Lung (tissue), 12 donors: ENCODE data around the gene PIK3AP1. TPM values are rescaled to one million over a fixed set of nuclear protein-coding genes. Genes with fewer than 3 reads are reported as not detected.

ENCODE experiments used
- ATAC-seq: fragments of 200-7000 bp; cut with Tn5 transposase; one replicate; pipeline ENCODE4 v1.9.1; 2020; ENCODE audit warnings: moderate number of reproducible peaks; ENCODE audit not compliant: insufficient read depth, low FRiP score
- DNase-seq, 3 donors: peaks; one replicate each; pipeline ENCODE4 v3.0.0-alpha.2; 2013 to 2017
- H3K27ac ChIP-seq, 2 donors: one replicate each; pipeline ENCODE4 v1.5.1; 2013; ENCODE audit warnings: mild to moderate bottlenecking in 2 of 2, moderate library complexity in 2 of 2, control low read depth in 1 of 2, inconsistent platforms in 1 of 2, low read depth in 1 of 2, low read length in 1 of 2
- H3K27me3 ChIP-seq, 3 donors: one replicate each; pipeline ENCODE4 v1.5.1; 2013; ENCODE audit warnings: low read length in 2 of 3; ENCODE audit not compliant: control insufficient read depth in 3 of 3, insufficient read depth in 3 of 3
- H3K36me3 ChIP-seq, 4 donors: one replicate each; pipeline ENCODE4 v1.5.1; 2013; ENCODE audit warnings: low read length in 4 of 4, mild to moderate bottlenecking in 1 of 4, moderate library complexity in 1 of 4; ENCODE audit not compliant: control insufficient read depth in 4 of 4, insufficient read depth in 4 of 4
- H3K4me1 ChIP-seq, 5 donors: one replicate each; pipeline ENCODE4 v1.5.1; 2013; ENCODE audit warnings: low read length in 5 of 5, mild to moderate bottlenecking in 2 of 5, moderate library complexity in 1 of 5; ENCODE audit not compliant: control insufficient read depth in 5 of 5, insufficient read depth in 5 of 5
- H3K4me3 ChIP-seq: one replicate; pipeline ENCODE4 v1.5.1; 2013; ENCODE audit warnings: mild to moderate bottlenecking, control low read depth, moderate library complexity
- H3K9ac ChIP-seq, 2 donors: one replicate each; pipeline ENCODE4 v1.5.1; 2013; ENCODE audit warnings: low read length in 2 of 2, control low read depth in 1 of 2; ENCODE audit not compliant: insufficient read depth in 1 of 2
- H3K9me3 ChIP-seq, 4 donors: one replicate each; pipeline ENCODE4 v1.5.1; 2013; ENCODE audit warnings: low read length in 3 of 4, mild to moderate bottlenecking in 1 of 4, moderate library complexity in 1 of 4; ENCODE audit not compliant: control insufficient read depth in 4 of 4, insufficient read depth in 3 of 4
- CTCF ChIP-seq: IDR thresholded peaks from 2 replicates; pipeline ENCODE4 v1.5.1; 2012; ENCODE audit warnings: mild to moderate bottlenecking; ENCODE audit errors: control extremely low read depth, extremely low read depth
- WGBS, 2 donors: extraction: QIAGEN DNeasy Blood & Tissue Kit; methylation state at CpG; one replicate each; pipeline ENCODE4 v1.1.7; 2013; 5-methylcytosine and 5-hydroxymethylcytosine counted together
- polyA plus RNA-seq, 2 donors: library from polyadenylated mRNA; stranded (reverse); fragments of 200-250 nt; gene quantifications; one replicate each; pipeline ENCODE4 v1.2.1, GENCODE V29; 2013
- total RNA-seq, 2 donors: library from RNA; depleted of rRNA in 1 of 2; stranded (reverse); fragments of >200 nt in 1 of 2; gene quantifications; one replicate each; pipeline ENCODE4 v1.2.1, GENCODE V29; 2014 to 2021
- donor health status: control.
- donor health status: control.
- donor health status: Bipolar disorder and iron deficiency.
- donor health status: healthy.
- donor health status: DM: yes; HTN: yes; CAD: no.

PIK3AP1 gene
- total and polyA plus RNA-seq, 4 donors: 7.3 to 120 (median 30.4) TPM

GRCh38 chr10:96667401-96667800 lies 52.9 kb downstream of the PIK3AP1 start:
- no peak for TF ChIP-seq CTCF
- no peak for DNase-seq
- Histone ChIP-seq H3K27ac (no peak overlapping the region), H3K36me3 (no peaks in the 10 kb centered on the region), H3K4me1 (peaks cover 0 to 15% (median 5%) of the 10 kb centered on the region in 5 donors), H3K9me3 (no peaks in the 10 kb centered on the region), H3K9ac (no peak overlapping the region), H3K4me3 (no peak overlapping the region), H3K27me3 (no peaks in the 10 kb centered on the region)
- 95 to 99% methylated on average over 3 of the region's 3 CpGs for WGBS, 2 donors
- ATAC-seq: no peak

GRCh38 chr10:96666741-96667140 lies 53.6 kb downstream of the PIK3AP1 start:
- no peak overlapping the region for H3K9ac ChIP-seq
- no peaks in the 10 kb centered on the region for H3K9me3 ChIP-seq
- no peak overlapping the region for H3K27ac ChIP-seq
- no peak for TF ChIP-seq CTCF
- H3K4me3 ChIP-seq: no peak overlapping the region
- no peaks in the 10 kb centered on the region for H3K36me3 ChIP-seq
- DNase-seq (no peak), ATAC-seq (no peak)
- H3K27me3 ChIP-seq: no peaks in the 10 kb centered on the region
- WGBS, 2 donors: 93 to 94% methylated on average over 3 of the region's 3 CpGs
- peaks cover 0 to 11% (median 5%) of the 10 kb centered on the region in 5 donors for H3K4me1 ChIP-seq

- no peak for TF ChIP-seq CTCF
- Histone ChIP-seq H3K9me3 (no peaks in the 10 kb centered on the region), H3K27me3 (no peaks in the 10 kb centered on the region), H3K9ac (no peak overlapping the region), H3K4me1 (peaks cover 0 to 3% (median 0%) of the 10 kb centered on the region in 5 donors), H3K27ac (no peak overlapping the region), H3K4me3 (no peak overlapping the region), H3K36me3 (no peaks in the 10 kb centered on the region)
- WGBS, 2 donors: 68 to 79% methylated on average over 6 of the region's 6 CpGs
- no peak for ATAC-seq
- no peak for DNase-seq
These were observed 55.0 kb downstream of the PIK3AP1 start for GRCh38 chr10:96665306-96665705.

- ATAC-seq: no peak
- 10 to 40% methylated on average over 3 of the region's 3 CpGs for WGBS, 2 donors
These were observed 55.8 kb downstream of the PIK3AP1 start for GRCh38 chr10:96664563-96664962.

More at GRCh38 chr10:96664563-96664962, 55.8 kb downstream of the PIK3AP1 start:
- no peak for TF ChIP-seq CTCF
- DNase-seq: no peak
- H3K9me3 ChIP-seq: no peaks in the 10 kb centered on the region
- no peak overlapping the region for H3K9ac ChIP-seq
- H3K4me1 ChIP-seq: no peaks in the 10 kb centered on the region
- no peaks in the 10 kb centered on the region for H3K36me3 ChIP-seq
- no peak overlapping the region for H3K4me3 ChIP-seq
- H3K27me3 ChIP-seq: no peaks in the 10 kb centered on the region
- H3K27ac ChIP-seq: no peak overlapping the region
